Ureter (tissue), 1 donor: Measurements from ENCODE around the gene ATP6AP1. TPM values are rescaled to one million over a fixed set of nuclear protein-coding genes. Genes with fewer than 3 reads are reported as not detected.
"Not testable (repeated sequence)": the region's sequence is repeated elsewhere in the genome, so short reads cannot be mapped to it uniquely, and the experiment has no call there.

Experiments
- DNase-seq: peaks from one replicate; pipeline ENCODE4 v3.0.0-alpha.2; 2020; ENCODE audit warnings: low spot score
- total RNA-seq: library from RNA; stranded (reverse); gene quantifications from one replicate; pipeline ENCODE4 v1.2.4, GENCODE V29; 2023
- donor health status: DM: yes; HTN: yes; CAD: no.

Gene ATP6AP1
- total RNA-seq, 1 donor from 2014 or later = 120 TPM

- no peak for DNase-seq
Observed at GRCh38 chrX:154399527-154400368, 28.7 kb upstream of the ATP6AP1 start.

DNA sequence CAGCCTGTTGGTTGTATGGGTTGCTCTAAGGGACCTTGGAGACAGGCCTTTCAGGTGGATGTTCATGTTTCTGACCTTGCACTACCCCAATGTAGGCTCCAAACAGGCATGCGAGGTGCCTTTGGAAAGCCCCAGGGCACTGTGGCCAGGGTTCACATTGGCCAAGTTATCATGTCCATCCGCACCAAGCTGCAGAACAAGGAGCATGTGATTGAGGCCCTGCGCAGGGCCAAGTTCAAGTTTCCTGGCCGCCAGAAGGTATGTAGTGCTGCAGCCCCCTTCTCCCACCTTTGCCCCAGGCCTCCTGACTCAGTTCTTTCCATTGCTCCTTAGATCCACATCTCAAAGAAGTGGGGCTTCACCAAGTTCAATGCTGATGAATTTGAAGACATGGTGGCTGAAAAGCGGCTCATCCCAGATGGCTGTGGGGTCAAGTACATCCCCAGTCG lies 28.1 kb upstream of the ATP6AP1 start:
- not testable (repeated sequence) for DNase-seq

DNA sequence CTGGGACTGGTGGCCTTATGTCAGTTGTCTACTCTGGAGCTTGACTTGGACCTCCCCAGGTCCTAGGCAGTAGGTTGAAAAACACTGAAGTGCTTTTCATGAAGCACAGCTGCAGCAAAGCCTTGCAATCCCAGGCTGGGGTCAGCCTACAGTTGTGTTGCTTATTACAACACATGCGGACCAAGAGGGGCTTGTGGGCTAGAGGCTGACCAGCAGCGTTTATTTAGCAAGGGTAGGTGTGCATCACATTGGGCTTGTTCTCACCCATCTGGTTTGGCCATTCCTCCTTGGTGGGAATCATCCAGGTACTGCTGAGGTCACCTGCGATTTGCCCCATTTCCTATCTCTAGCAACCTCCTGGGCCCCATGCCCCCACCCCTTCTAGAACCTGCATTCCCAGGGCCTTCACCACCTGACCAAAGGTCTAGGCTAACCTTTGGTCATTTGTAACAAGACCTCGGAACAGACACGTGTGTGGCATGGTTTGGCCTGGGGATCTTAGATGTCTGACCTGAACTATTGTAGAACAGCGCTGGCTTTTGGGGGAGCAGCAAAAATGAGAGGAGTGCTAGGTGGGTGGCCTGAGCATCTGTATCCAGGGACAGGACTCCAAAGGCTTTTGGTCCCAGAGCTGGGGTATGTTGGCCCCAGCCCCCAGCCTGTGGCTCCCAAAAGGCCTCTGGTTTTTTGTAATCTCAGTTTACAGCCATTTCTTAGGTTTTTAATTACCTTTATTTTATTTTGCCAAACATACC lies 27.3 kb upstream of the ATP6AP1 start:
- no peak for DNase-seq

- DNase-seq = peak; percentile 58
Observed at GRCh38 chrX:154401918-154402621, 26.4 kb upstream of the ATP6AP1 start.

- no peak for DNase-seq
Observed at GRCh38 chrX:154402622-154403127, 25.8 kb upstream of the ATP6AP1 start.

- no peak for DNase-seq
Observed at GRCh38 chrX:154403192-154403591, 25.3 kb upstream of the ATP6AP1 start.

DNA sequence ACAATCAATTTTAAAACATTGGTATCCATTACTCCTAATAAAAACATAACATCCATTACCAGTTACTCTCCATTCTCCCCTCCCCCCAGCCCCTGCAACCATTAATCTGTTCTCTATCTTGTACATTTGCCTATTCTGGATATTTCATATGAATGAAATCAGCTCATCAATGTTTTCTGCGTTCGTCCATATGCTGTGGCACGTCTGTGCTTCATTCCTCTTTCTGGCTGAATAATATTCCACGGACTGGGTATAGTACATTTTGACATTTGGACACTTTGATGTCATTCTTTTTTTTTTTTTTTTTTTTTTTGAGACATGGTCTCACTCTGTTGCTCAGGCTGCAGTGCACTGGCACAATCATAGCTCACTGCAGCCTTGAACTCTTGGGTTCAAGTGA lies 24.6 kb upstream of the ATP6AP1 start:
- DNase-seq = no peak

GRCh38 chrX:154404625-154405192 lies 23.8 kb upstream of the ATP6AP1 start:
- DNase-seq = no peak

GRCh38 chrX:154408659-154409221 lies 19.7 kb upstream of the ATP6AP1 start:
- DNase-seq = no peak

GRCh38 chrX:154409222-154409871 lies 19.1 kb upstream of the ATP6AP1 start, which contains the start of gene DNASE1L1:
Gene DNASE1L1 (minus strand): TSS chrX:154409254. CDS start chrX:154405568, 3,686 bp downstream.
- peak; percentile 89 for DNase-seq

DNA sequence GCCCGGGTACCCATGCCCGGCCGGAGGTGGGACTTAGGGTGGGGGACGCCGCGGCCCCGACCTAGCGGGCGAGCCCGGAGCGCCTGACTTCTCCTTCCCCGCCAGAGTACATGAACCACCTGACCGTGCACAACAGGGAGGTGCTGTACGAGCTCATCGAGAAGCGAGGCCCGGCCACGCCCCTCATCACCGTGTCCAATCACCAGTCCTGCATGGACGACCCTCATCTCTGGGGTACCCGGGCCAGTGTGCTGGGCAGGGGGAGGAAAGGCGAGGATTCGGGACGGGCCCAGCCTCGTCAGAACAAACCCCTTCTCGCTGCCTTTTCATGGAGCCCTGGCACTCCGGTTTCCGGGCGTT lies 16.5 kb upstream of the ATP6AP1 start:
- DNase-seq = peak; percentile 74

DNA sequence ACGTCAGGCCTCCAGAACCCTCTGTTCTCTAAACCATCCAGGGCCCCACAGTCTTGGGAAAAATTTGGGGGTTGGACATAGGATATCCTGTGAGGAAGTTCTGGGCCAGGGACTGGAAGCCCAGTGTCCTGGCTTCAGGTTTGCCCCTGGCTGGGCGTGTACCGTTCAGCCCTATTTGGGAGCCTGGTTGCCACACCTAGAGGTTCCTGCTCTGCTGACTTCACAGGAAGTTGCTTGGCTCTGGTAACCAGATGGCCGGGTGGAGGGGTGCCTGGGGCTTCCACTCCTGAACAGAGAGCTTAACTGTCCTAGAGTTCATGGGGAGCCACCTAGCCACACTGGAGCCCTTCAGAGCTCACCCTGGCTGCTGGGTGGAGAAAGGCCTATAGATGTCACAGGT lies 16.0 kb upstream of the ATP6AP1 start:
- no peak for DNase-seq

GRCh38 chrX:154413142-154413541 lies 15.3 kb upstream of the ATP6AP1 start:
- DNase-seq = no peak

GRCh38 chrX:154417157-154417556 lies 11.3 kb upstream of the ATP6AP1 start:
- no peak for DNase-seq

DNA sequence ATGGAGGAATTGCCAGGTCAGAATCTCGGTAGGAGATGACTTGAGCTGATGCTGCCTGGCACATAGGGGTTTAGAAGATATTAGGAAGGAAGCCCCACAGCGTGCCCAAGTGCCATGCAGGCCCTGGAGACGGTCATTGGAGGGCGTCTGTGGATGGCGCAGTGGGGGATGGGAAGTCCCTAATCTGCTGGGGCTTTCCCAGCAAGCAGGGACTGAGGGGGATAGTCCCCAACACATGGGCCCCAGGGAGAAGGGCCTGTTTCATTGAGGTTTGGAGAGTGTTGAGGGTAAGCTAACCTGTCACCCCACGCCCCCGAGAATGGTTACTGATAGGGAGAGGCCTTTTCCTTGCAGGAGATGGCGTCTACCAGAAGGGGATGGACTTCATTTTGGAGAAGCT lies 9.3 kb upstream of the ATP6AP1 start:
- DNase-seq = no peak

- no peak for DNase-seq
Observed at GRCh38 chrX:154419688-154420401, 8.6 kb upstream of the ATP6AP1 start.

- DNase-seq = no peak
Observed at GRCh38 chrX:154420402-154420756, 8.1 kb upstream of the ATP6AP1 start.

DNA sequence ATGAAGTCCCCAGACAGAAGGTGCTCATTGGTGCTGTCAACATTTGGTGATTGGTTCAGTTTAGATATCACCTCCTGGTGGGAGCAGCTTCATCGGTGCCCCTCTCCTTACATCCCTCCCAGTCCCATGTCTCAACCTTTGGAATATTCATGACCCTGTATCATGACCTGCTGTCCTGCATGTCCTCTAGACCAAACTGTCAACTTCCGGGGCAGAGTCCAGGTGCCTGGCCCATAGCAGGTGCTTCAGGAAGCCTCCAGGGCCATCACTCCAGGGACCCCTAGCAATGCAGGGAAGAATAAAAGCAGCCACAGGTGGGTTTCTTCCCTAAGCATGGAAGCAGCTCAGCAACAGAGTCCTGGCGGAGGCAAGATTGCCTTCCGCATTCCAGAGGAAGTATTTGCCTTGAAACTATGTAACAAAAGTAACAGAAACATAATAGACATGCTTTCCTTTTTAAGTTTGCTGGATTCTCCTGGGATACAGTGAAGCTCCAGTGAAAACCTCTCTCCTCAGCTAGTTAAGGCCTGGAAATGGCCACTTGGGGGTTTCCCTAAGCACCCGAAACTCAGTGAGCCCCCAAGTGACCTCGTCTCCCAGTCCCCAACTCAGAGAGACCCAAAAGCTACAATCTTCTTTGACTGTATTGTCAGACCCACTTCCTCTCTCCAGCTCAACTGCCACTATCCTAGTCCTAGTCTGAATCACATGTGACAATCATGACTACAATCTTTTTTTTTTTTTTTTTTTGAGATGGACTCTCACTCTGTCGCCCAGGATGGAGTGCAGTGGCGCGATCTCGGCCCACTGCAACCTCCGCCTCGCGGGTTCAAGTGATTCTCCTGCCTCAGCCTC lies 1.3 kb upstream of the ATP6AP1 start:
- no peak for DNase-seq

DNA sequence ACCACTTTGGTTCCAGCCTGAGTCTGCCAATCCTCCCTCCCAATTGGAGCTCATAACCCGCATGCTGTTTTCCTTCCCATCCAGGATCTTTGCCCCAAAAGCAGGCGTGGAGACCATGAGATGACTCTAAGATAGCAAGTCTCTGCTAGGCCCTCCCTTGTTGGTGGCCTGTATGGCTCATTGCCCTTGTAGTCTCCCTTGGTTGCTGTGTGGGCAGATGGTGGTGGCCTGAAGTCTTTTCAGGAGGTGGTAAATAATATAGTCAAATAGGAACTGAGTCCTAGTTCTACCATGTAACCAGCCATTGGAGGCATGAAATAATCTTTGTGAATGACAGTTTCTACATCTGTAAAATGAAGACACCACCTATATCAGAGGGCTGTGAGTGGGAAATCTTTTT lies 1.2 kb downstream of the ATP6AP1 start:
- DNase-seq = no peak
